HepG2 (cell line): ENCODE measurements around the gene AP4M1. TPM values are rescaled to one million over a fixed set of nuclear protein-coding genes. Genes with fewer than 3 reads are reported as not detected.

ENCODE experiments used
- CBX5 ChIP-seq: sonication (generic); formaldehyde crosslinking; IDR thresholded peaks from 2 replicates; pipeline ENCODE4 v1.4.0; 2020; ENCODE audit warnings: missing genetic modification reagents, borderline replicate concordance
- GABPB1 ChIP-seq: IDR thresholded peaks from 2 replicates; pipeline ENCODE4 v1.6.1; 2016; ENCODE audit warnings: mild to moderate bottlenecking, missing genetic modification reagents, moderate library complexity, missing compliant biosample characterization
- GTF2F1 ChIP-seq: fragments of 150-350 bp; IDR thresholded peaks from 2 replicates; pipeline ENCODE4 v1.6.1; 2014; ENCODE audit warnings: low read length
- NPAS2 ChIP-seq: sonication (generic); formaldehyde crosslinking; IDR thresholded peaks from 2 replicates; pipeline ENCODE4 v1.8.0; 2022; ENCODE audit warnings: mild to moderate bottlenecking, missing genetic modification reagents, borderline replicate concordance
- RCOR2 ChIP-seq: IDR thresholded peaks from 2 replicates; pipeline ENCODE4 v1.6.1; 2016; ENCODE audit warnings: missing biosample characterization, missing genetic modification reagents
- RORA ChIP-seq: sonication (generic); formaldehyde crosslinking; IDR thresholded peaks from 2 replicates; pipeline ENCODE4 v1.5.0; 2020; ENCODE audit warnings: mild to moderate bottlenecking, missing genetic modification reagents, moderate library complexity
- SAP130 ChIP-seq: IDR thresholded peaks from 2 replicates; pipeline ENCODE4 v1.6.1; 2016; ENCODE audit warnings: low read depth
- SOX5 ChIP-seq: IDR thresholded peaks from 2 replicates; pipeline ENCODE4 v1.6.1; 2016; ENCODE audit warnings: borderline replicate concordance
- SP2 ChIP-seq: sonication (generic); formaldehyde crosslinking; IDR thresholded peaks from 2 replicates; pipeline ENCODE4 v1.5.1; 2020; ENCODE audit warnings: mild to moderate bottlenecking, missing genetic modification reagents
- TEAD3 ChIP-seq: optimal IDR thresholded peaks from 2 replicates; pipeline ENCODE3; 2016; ENCODE audit warnings: borderline replicate concordance
- ZNF12 ChIP-seq: sonication (generic); formaldehyde crosslinking; IDR thresholded peaks from 2 replicates; pipeline ENCODE4 v1.5.0; 2020; ENCODE audit warnings: missing genetic modification reagents
- ZNF207 ChIP-seq: fragments of 450-650 bp; IDR thresholded peaks from 2 replicates; pipeline ENCODE4 v1.6.1; 2016; ENCODE audit warnings: antibody characterized with exemption, borderline replicate concordance
- ZNF331 ChIP-seq: sonication (generic); formaldehyde crosslinking; IDR thresholded peaks from 2 replicates; pipeline ENCODE4 v1.4.0; 2020; ENCODE audit warnings: missing genetic modification reagents
- ZNF790 ChIP-seq: sonication (generic); formaldehyde crosslinking; IDR thresholded peaks from 2 replicates; pipeline ENCODE4 v1.8.0; 2022; ENCODE audit warnings: missing genetic modification reagents, mild to moderate bottlenecking, borderline replicate concordance
- ZNF816 ChIP-seq: sonication (generic); formaldehyde crosslinking; IDR thresholded peaks from 2 replicates; pipeline ENCODE4 v1.8.0; 2022; ENCODE audit warnings: missing genetic modification reagents, mild to moderate bottlenecking, borderline replicate concordance
- polyA plus RNA-seq, 8 experiments: library from polyadenylated mRNA; depleted of rRNA in 3 of 8; stranded (reverse) in 7 of 8; unstranded in 1 of 8; fragments of >200 nt; fragmentation: Illumina TruSeq in 4 of 8; extraction: Trizol in 4 of 8; gene quantifications; 2 replicates each; pipeline versions ENCODE4 v1.2.1 to v1.2.3, GENCODE V29; 2011 to 2016; ENCODE audit warnings: low read depth in 4 of 8, missing spikeins in 1 of 8, mixed read lengths in 1 of 8; ENCODE audit not compliant: insufficient read depth in 1 of 8
- total RNA-seq, 5 experiments: library from RNA; depleted of rRNA; stranded (reverse); fragments of >200 nt; fragmentation: Illumina TruSeq; extraction: Trizol; gene quantifications; 2 replicates each; pipeline ENCODE4 v1.2.3, GENCODE V29; 2016; ENCODE audit warnings: low read depth in 1 of 5
- TF ChIP-seq, protein P1 (sequence below): sonication (generic); formaldehyde crosslinking; IDR thresholded peaks from 2 replicates; pipeline ENCODE4 v1.9.0; 2021; ENCODE audit warnings: missing genetic modification reagents, borderline replicate concordance
- TF ChIP-seq, protein P2 (sequence below): sonication (generic); formaldehyde crosslinking; IDR thresholded peaks from 2 replicates; pipeline ENCODE4 v1.4.0; 2020; ENCODE audit warnings: low read depth, missing genetic modification reagents
- TF ChIP-seq, protein P3 (sequence below), 2 experiments: sonication (generic) in 1 of 2; formaldehyde crosslinking in 1 of 2; IDR thresholded peaks; 2 replicates each; pipeline versions ENCODE4 v1.4.0 to v1.6.1; 2016 to 2020; ENCODE audit warnings: borderline replicate concordance in 1 of 2, low read depth in 1 of 2, mild to moderate bottlenecking in 1 of 2, missing genetic modification reagents in 1 of 2
- TF ChIP-seq, protein P4 (sequence below): sonication (generic); formaldehyde crosslinking; IDR thresholded peaks from 2 replicates; pipeline ENCODE4 v1.5.1; 2020; ENCODE audit warnings: mild to moderate bottlenecking, missing genetic modification reagents, borderline replicate concordance

AP4M1 gene
- total and polyA plus RNA-seq, 2 of the 13 experiments (the other 11 are each of a cell fraction or from before 2014, with no cell fraction given): 6.3 to 9.7 TPM

DNA sequence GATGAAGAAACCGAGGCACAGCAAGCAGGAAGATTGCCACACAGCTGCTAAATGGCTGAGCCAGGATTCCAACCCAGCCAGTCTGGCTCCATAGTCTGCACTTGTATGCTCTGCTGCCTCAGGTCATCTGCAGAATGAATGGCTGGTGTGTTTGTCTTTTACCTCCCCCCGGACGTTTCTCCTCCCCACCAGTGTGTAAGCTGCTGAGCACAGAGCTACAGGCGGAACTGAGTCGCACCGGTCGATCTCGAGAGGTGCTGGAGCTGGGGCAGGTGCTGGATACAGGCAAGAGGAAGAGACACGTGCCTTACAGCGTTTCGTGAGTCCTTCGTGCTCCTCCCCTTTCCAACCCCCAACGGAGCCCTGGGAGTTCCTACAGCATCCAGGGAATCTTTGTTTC is 20.6 kb downstream of the AP4M1 start (continued):
- TF ChIP-seq, protein P1, sequence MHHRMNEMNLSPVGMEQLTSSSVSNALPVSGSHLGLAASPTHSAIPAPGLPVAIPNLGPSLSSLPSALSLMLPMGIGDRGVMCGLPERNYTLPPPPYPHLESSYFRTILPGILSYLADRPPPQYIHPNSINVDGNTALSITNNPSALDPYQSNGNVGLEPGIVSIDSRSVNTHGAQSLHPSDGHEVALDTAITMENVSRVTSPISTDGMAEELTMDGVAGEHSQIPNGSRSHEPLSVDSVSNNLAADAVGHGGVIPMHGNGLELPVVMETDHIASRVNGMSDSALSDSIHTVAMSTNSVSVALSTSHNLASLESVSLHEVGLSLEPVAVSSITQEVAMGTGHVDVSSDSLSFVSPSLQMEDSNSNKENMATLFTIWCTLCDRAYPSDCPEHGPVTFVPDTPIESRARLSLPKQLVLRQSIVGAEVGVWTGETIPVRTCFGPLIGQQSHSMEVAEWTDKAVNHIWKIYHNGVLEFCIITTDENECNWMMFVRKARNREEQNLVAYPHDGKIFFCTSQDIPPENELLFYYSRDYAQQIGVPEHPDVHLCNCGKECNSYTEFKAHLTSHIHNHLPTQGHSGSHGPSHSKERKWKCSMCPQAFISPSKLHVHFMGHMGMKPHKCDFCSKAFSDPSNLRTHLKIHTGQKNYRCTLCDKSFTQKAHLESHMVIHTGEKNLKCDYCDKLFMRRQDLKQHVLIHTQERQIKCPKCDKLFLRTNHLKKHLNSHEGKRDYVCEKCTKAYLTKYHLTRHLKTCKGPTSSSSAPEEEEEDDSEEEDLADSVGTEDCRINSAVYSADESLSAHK (CRISPR knock-in tag): no peak
- TF ChIP-seq ZNF816 (CRISPR knock-in tag) (no peak), NPAS2 (no peak), RORA (CRISPR knock-in tag) (no peak), ZNF12 (CRISPR knock-in tag) (0 out of 2 replicates have a peak, but pooled peaks have one; percentile 25), SOX5 (CRISPR knock-in tag) (peak; percentile 62), SP2 (CRISPR knock-in tag) (no peak), ZNF790 (CRISPR knock-in tag) (no peak), RCOR2 (CRISPR knock-in tag) (peak; percentile 56; the same call in 1 of the 2 replicates), ZNF207 (no peak), ZNF331 (CRISPR knock-in tag) (peak; percentile 33; the same call in 1 of the 2 replicates), GABPB1 (CRISPR knock-in tag) (peak; percentile 23; the same call in 1 of the 2 replicates), TEAD3 (peak; percentile 67), CBX5 (CRISPR knock-in tag) (peak; percentile 75), GTF2F1 (no peak), SAP130 (peak; percentile 84)
- TF ChIP-seq, protein P2, sequence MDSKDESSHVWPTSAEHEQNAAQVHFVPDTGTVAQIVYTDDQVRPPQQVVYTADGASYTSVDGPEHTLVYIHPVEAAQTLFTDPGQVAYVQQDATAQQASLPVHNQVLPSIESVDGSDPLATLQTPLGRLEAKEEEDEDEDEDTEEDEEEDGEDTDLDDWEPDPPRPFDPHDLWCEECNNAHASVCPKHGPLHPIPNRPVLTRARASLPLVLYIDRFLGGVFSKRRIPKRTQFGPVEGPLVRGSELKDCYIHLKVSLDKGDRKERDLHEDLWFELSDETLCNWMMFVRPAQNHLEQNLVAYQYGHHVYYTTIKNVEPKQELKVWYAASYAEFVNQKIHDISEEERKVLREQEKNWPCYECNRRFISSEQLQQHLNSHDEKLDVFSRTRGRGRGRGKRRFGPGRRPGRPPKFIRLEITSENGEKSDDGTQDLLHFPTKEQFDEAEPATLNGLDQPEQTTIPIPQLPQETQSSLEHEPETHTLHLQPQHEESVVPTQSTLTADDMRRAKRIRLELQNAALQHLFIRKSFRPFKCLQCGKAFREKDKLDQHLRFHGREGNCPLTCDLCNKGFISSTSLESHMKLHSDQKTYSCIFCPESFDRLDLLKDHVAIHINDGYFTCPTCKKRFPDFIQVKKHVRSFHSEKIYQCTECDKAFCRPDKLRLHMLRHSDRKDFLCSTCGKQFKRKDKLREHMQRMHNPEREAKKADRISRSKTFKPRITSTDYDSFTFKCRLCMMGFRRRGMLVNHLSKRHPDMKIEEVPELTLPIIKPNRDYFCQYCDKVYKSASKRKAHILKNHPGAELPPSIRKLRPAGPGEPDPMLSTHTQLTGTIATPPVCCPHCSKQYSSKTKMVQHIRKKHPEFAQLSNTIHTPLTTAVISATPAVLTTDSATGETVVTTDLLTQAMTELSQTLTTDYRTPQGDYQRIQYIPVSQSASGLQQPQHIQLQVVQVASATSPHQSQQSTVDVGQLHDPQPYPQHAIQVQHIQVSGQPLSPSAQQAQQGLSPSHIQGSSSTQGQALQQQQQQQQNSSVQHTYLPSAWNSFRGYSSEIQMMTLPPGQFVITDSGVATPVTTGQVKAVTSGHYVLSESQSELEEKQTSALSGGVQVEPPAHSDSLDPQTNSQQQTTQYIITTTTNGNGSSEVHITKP (CRISPR knock-in tag): 0 out of 2 replicates have a peak, but pooled peaks have one; percentile 58
- TF ChIP-seq, protein P3, sequence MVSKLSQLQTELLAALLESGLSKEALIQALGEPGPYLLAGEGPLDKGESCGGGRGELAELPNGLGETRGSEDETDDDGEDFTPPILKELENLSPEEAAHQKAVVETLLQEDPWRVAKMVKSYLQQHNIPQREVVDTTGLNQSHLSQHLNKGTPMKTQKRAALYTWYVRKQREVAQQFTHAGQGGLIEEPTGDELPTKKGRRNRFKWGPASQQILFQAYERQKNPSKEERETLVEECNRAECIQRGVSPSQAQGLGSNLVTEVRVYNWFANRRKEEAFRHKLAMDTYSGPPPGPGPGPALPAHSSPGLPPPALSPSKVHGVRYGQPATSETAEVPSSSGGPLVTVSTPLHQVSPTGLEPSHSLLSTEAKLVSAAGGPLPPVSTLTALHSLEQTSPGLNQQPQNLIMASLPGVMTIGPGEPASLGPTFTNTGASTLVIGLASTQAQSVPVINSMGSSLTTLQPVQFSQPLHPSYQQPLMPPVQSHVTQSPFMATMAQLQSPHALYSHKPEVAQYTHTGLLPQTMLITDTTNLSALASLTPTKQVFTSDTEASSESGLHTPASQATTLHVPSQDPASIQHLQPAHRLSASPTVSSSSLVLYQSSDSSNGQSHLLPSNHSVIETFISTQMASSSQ (IDR thresholded peaks at IDR 0.05; ENCODE audit: low read depth): no peak
- TF ChIP-seq, protein P3 (CRISPR knock-in tag; IDR thresholded peaks at IDR 0.05; ENCODE audit: borderline replicate concordance): no peak
- TF ChIP-seq, protein P4, sequence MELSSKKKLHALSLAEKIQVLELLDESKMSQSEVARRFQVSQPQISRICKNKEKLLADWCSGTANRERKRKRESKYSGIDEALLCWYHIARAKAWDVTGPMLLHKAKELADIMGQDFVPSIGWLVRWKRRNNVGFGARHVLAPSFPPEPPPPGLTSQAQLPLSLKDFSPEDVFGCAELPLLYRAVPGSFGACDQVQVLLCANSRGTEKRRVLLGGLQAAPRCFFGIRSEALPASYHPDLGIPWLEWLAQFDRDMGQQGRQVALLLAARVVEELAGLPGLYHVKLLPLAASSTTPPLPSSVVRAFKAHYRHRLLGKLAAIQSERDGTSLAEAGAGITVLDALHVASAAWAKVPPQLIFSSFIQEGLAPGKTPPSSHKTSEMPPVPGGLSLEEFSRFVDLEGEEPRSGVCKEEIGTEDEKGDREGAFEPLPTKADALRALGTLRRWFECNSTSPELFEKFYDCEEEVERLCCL (CRISPR knock-in tag): no peak
